Measurements from ENCODE around the gene FUZ. TPM values are rescaled to one million over a fixed set of nuclear protein-coding genes. Genes with fewer than 3 reads are reported as not detected.

FUZ gene
- total and polyA plus RNA-seq, 2 of the 8 experiments (the other 6 are each of a cell fraction or from before 2014, with no cell fraction given), result 28.4 to 33.9 TPM

- TF ChIP-seq USF2 (IDR thresholded peaks at IDR 0.05; ENCODE audit: low read length) (no peak), FOSL1 (IDR thresholded peaks at IDR 0.05; ENCODE audit: insufficient read depth, low read depth, low read length) (no peak)
Observed at GRCh38 chr19:49764341-49764740, 48.8 kb downstream of the FUZ start (continued).

Data from H1 (cell line).